A549 (cell line): ENCODE measurements around the gene ANO6. TPM values are rescaled to one million over a fixed set of nuclear protein-coding genes. Genes with fewer than 3 reads are reported as not detected.

Source experiments
- ATAC-seq, 2 experiments: fragments of 200-7000 bp in 1 of 2; fragments of >200 bp in 1 of 2; cut with Nextera tagmentation in 1 of 2; cut with Tn5 transposase in 1 of 2; 3 replicates each; pipeline versions ENCODE4 v1.8.0 to v1.9.1; 2018 to 2020; ENCODE audit warnings: mild to moderate bottlenecking in 1 of 2, moderate library complexity in 1 of 2
- CTCF ChIA-PET: fragments of 300-600 bp; sonication (Branson Sonifier 250); formaldehyde crosslinking; extraction: SDS; loops from one replicate; lab custom pipeline; 2021; ENCODE audit warnings: antibody characterized with exemption, inconsistent platforms; lab: Yijun Ruan, JAX
- POLR2A ChIA-PET: fragments of 350-600 bp; formaldehyde crosslinking; extraction: SDS; loops from one replicate; lab custom pipeline; 2021; ENCODE audit warnings: antibody characterized with exemption, inconsistent platforms; lab: Yijun Ruan, JAX
- DNase-seq, 2 experiments: peaks; one replicate each; pipeline versions ENCODE4 v3.0.0 to v3.0.0-alpha.2; 2011 to 2016; ENCODE audit warnings: low read depth in 1 of 2, low spot score in 1 of 2
- FAIRE-seq: peaks from 2 replicates; lab custom pipeline; 2011; peaks lifted over from hg19 to GRCh38; lab: Jason Lieb, UNC
- H3K27ac ChIP-seq, 2 experiments: fragments of >200 bp; sonication (Bioruptor Twin); formaldehyde crosslinking; 3 replicates each; pipeline ENCODE4 v1.5.1; 2016 to 2017
- H3K4me1 ChIP-seq: fragments of >200 bp; sonication (Bioruptor Twin); formaldehyde crosslinking; 3 replicates; pipeline ENCODE4 v1.6.1; 2016
- H3K4me2 ChIP-seq: fragments of >200 bp; sonication (Bioruptor Twin); formaldehyde crosslinking; 3 replicates; pipeline ENCODE4 v1.6.1; 2016
- H3K4me3 ChIP-seq: fragments of >200 bp; sonication (Bioruptor Twin); formaldehyde crosslinking; 3 replicates; pipeline ENCODE4 v1.5.1; 2016
- H3K9me3 ChIP-seq: fragments of >200 bp; sonication (Bioruptor Twin); formaldehyde crosslinking; 3 replicates; pipeline ENCODE4 v1.6.1; 2016
- CBX2 ChIP-seq: fragments of 200-600 bp; sonication (generic); IDR thresholded peaks from 2 replicates; pipeline ENCODE4 v1.6.1; 2016; ENCODE audit warnings: low read depth, mild to moderate bottlenecking, borderline replicate concordance
- CBX8 ChIP-seq: fragments of 200-600 bp; sonication (generic); IDR thresholded peaks from 2 replicates; pipeline ENCODE4 v1.6.1; 2016
- CEBPB ChIP-seq, 2 experiments: fragments of >200 bp in 1 of 2; sonication (Bioruptor Twin) in 1 of 2; formaldehyde crosslinking in 1 of 2; IDR thresholded peaks; 2 replicates each; pipeline ENCODE4 v1.6.1; 2012 to 2016
- CTCF ChIP-seq: fragments of >200 bp; sonication (Bioruptor Twin); formaldehyde crosslinking; IDR thresholded peaks from 3 replicates; pipeline ENCODE4 v1.5.1; 2016
- ESRRA ChIP-seq: fragments of 150-350 bp; IDR thresholded peaks from 2 replicates; pipeline ENCODE4 v1.6.1; 2014; ENCODE audit warnings: mild to moderate bottlenecking, low read length, borderline replicate concordance
- FOSL2 ChIP-seq, 2 experiments: fragments of 450-650 bp in 1 of 2; fragments of >200 bp in 1 of 2; sonication (Bioruptor Twin) in 1 of 2; formaldehyde crosslinking; IDR thresholded peaks; 2 replicates each; pipeline versions ENCODE4 v1.5.0 to v1.6.1; 2016 to 2020; ENCODE audit warnings: mild to moderate bottlenecking in 1 of 2, moderate library complexity in 1 of 2
- FOXS1 ChIP-seq: fragments of 250-450 bp; sonication (Bioruptor Pico); IDR thresholded peaks from 2 replicates; pipeline ENCODE4 v1.5.0; 2020; ENCODE audit warnings: mild to moderate bottlenecking, moderate library complexity
- HES2 ChIP-seq: fragments of >200 bp; sonication (Bioruptor Twin); formaldehyde crosslinking; IDR thresholded peaks from 2 replicates; pipeline ENCODE4 v1.6.1; 2016
- HEYL ChIP-seq: fragments of 250-450 bp; sonication (Bioruptor Pico); IDR thresholded peaks from 2 replicates; pipeline ENCODE4 v1.8.0; 2021; ENCODE audit warnings: mild to moderate bottlenecking, moderate library complexity
- HOXB13 ChIP-seq: fragments of 250-450 bp; sonication (Bioruptor Pico); IDR thresholded peaks from 2 replicates; pipeline ENCODE4 v1.5.0; 2020; ENCODE audit warnings: low read depth, mild to moderate bottlenecking, moderate library complexity
- JUN ChIP-seq, 2 experiments: fragments of >200 bp; sonication (Bioruptor Twin); formaldehyde crosslinking; IDR thresholded peaks; 2 replicates in 1 of 2; 3 replicates in 1 of 2; pipeline ENCODE4 v1.6.1; 2016 to 2017
- KDM5A ChIP-seq: fragments of 200-600 bp; sonication (generic); IDR thresholded peaks from 2 replicates; pipeline ENCODE4 v1.6.1; 2016; ENCODE audit warnings: antibody characterized with exemption, mild to moderate bottlenecking
- MAFK ChIP-seq: fragments of 450-650 bp; IDR thresholded peaks from 2 replicates; pipeline ENCODE4 v1.6.1; 2014; ENCODE audit not compliant: partially characterized antibody
- NFE2L2 ChIP-seq: fragments of 150-350 bp; conservative IDR thresholded peaks from 2 replicates; pipeline ENCODE4 v1.6.1; 2014; ENCODE audit warnings: low read length
- NPAS2 ChIP-seq: fragments of 250-450 bp; sonication (Bioruptor Pico); IDR thresholded peaks from 2 replicates; pipeline ENCODE4 v1.8.0; 2022; ENCODE audit warnings: mild to moderate bottlenecking, moderate library complexity, borderline replicate concordance
- POLR2A ChIP-seq: IDR thresholded peaks from 2 replicates; pipeline ENCODE4 v1.6.1; 2012; ENCODE audit warnings: mild to moderate bottlenecking, low read length
- POLR2AphosphoS2 ChIP-seq: conservative IDR thresholded peaks from 2 replicates; pipeline ENCODE4 v1.6.1; 2012; ENCODE audit warnings: low read length, improper control_type of control experiment, inconsistent platforms
- RAD21 ChIP-seq, 2 experiments: fragments of >200 bp in 1 of 2; sonication (Bioruptor Twin) in 1 of 2; formaldehyde crosslinking in 1 of 2; IDR thresholded peaks in 1 of 2; conservative IDR thresholded peaks in 1 of 2; 2 replicates in 1 of 2; 3 replicates in 1 of 2; pipeline ENCODE4 v1.6.1; 2012 to 2018; ENCODE audit warnings: inconsistent platforms in 1 of 2
- RARB ChIP-seq: fragments of 250-450 bp; sonication (Bioruptor Pico); IDR thresholded peaks from 2 replicates; pipeline ENCODE4 v1.8.0; 2021; ENCODE audit warnings: mild to moderate bottlenecking, moderate library complexity
- SMC3 ChIP-seq: fragments of >200 bp; sonication (Bioruptor Twin); formaldehyde crosslinking; IDR thresholded peaks from 3 replicates; pipeline ENCODE4 v1.6.1; 2018; ENCODE audit warnings: inconsistent platforms
- SREBF2 ChIP-seq: fragments of 450-650 bp; IDR thresholded peaks from 2 replicates; pipeline ENCODE4 v1.6.1; 2014; ENCODE audit warnings: mild to moderate bottlenecking, moderate library complexity
- ZSCAN20 ChIP-seq: fragments of 250-450 bp; sonication (Bioruptor Pico); IDR thresholded peaks from 2 replicates; pipeline ENCODE4 v1.8.0; 2022; ENCODE audit warnings: mild to moderate bottlenecking, moderate library complexity
- WGBS: methylation state at CpG from one replicate; pipeline ENCODE4 v1.1.6; 2017; ENCODE audit errors: missing lambda C conversion rate; 5-methylcytosine and 5-hydroxymethylcytosine counted together
- polyA plus RNA-seq, 4 experiments: library from polyadenylated mRNA; depleted of rRNA in 3 of 4; stranded (reverse); fragments of >200 nt; fragmentation: RNase III in 1 of 4; extraction: RNeasy Plus Mini Kit Qiagen cat#74134 plus additional on column Dnase treatment in 1 of 4; gene quantifications; 2 replicates in 3 of 4; 3 replicates in 1 of 4; pipeline ENCODE4 v1.2.3, GENCODE V29; 2011 to 2017
- TF ChIP-seq, protein P1 (sequence below): fragments of 250-450 bp; sonication (Bioruptor Pico); IDR thresholded peaks from 2 replicates; pipeline ENCODE4 v1.5.0; 2021; ENCODE audit warnings: mild to moderate bottlenecking, moderate library complexity, borderline replicate concordance
- TF ChIP-seq, protein P2 (sequence below): fragments of 450-650 bp; IDR thresholded peaks from 2 replicates; pipeline ENCODE4 v1.6.1; 2014; ENCODE audit warnings: antibody characterized with exemption
- TF ChIP-seq, protein P3 (sequence below): IDR thresholded peaks from 2 replicates; pipeline ENCODE4 v1.6.1; 2012
- TF ChIP-seq, protein P4 (sequence below): fragments of 150-350 bp; IDR thresholded peaks from 2 replicates; pipeline ENCODE4 v1.6.1; 2014; ENCODE audit warnings: low read depth, mild to moderate bottlenecking, low read length

The ANO6 gene
- polyA plus RNA-seq, 2 of the 4 experiments (the other 2 are of a cell fraction): 41.7 to 80.0 TPM

GRCh38 chr12:45215419-45216229, at the start of gene ANO6 (continued):
- TF ChIP-seq ZSCAN20 (CRISPR knock-in tag) (no peak), MAFK (peak; percentile 88), JUN (IDR thresholded peaks at IDR 0.05) (peak; percentile 46 to 77; a peak in 3 of 5 replicates), FOSL2 (IDR thresholded peaks at IDR 0.05) (no peak), FOSL2 (CRISPR knock-in tag; IDR thresholded peaks at IDR 0.05) (no peak)

- no peaks in the 10 kb centered on the region for H3K4me1 ChIP-seq
- ATAC-seq (no peak), FAIRE-seq (no peak), DNase-seq (no peak)
- H3K27ac ChIP-seq: no peak overlapping the region
- TF ChIP-seq FOXS1 (CRISPR knock-in tag) (no peak), HOXB13 (CRISPR knock-in tag) (no peak), NFE2L2 (no peak), HEYL (no peak), RAD21 (conservative IDR thresholded peaks at IDR 0.05 in 1 of 2, IDR thresholded peaks at IDR 0.05 in 1 of 2) (no peak), RARB (CRISPR knock-in tag) (no peak), SREBF2 (no peak)
- 58% methylated on average over 2 of the region's 2 CpGs for whole genome bisulfite sequencing
- CTCF ChIA-PET: no interaction called here
- no peak overlapping the region for H3K4me2 ChIP-seq
- POLR2A ChIA-PET: no interaction called here
- H3K4me3 ChIP-seq: no peak overlapping the region
- no peaks in the 10 kb centered on the region for H3K9me3 ChIP-seq
These were observed 46.9 kb upstream of the ANO6 start for GRCh38 chr12:45168976-45169375.

- ChIA-PET CTCF (interaction anchor here (0.6 to 1.9 kb wide), 29 partner anchors 9 to 734 kb away, joined by 3 to 8 read pairs (median 4); partner anchors contain the start of genes ANO6 and ARID2), POLR2A (interaction anchor here (1.5 kb wide), 1 partner anchor 45 kb away, joined by 3 read pairs; the partner anchor contains the start of gene ANO6)
- FAIRE-seq (no peak), DNase-seq (peak; percentile 65 to 85), ATAC-seq (peak; percentile 89 to 95)
- no peak overlapping the region for H3K4me2 ChIP-seq
- 42% methylated on average over 3 of the region's 3 CpGs for WGBS
- TF ChIP-seq POLR2A (no peak), POLR2AphosphoS2 (no peak), ESRRA (no peak), RAD21 (conservative IDR thresholded peaks at IDR 0.05 in 1 of 2, IDR thresholded peaks at IDR 0.05 in 1 of 2) (peak; percentile 84 to 95), FOSL2 (IDR thresholded peaks at IDR 0.05) (no peak), FOSL2 (CRISPR knock-in tag; IDR thresholded peaks at IDR 0.05) (no peak), RARB (CRISPR knock-in tag) (no peak), NPAS2 (CRISPR knock-in tag) (no peak), SMC3 (peak; percentile 87), KDM5A (no peak), ZSCAN20 (CRISPR knock-in tag) (no peak), CBX2 (no peak), CEBPB (IDR thresholded peaks at IDR 0.05) (no peak), HES2 (no peak), CTCF (peak; percentile 92), CBX8 (no peak), FOXS1 (CRISPR knock-in tag) (no peak), HEYL (no peak), NFE2L2 (no peak)
- TF ChIP-seq, protein P1, sequence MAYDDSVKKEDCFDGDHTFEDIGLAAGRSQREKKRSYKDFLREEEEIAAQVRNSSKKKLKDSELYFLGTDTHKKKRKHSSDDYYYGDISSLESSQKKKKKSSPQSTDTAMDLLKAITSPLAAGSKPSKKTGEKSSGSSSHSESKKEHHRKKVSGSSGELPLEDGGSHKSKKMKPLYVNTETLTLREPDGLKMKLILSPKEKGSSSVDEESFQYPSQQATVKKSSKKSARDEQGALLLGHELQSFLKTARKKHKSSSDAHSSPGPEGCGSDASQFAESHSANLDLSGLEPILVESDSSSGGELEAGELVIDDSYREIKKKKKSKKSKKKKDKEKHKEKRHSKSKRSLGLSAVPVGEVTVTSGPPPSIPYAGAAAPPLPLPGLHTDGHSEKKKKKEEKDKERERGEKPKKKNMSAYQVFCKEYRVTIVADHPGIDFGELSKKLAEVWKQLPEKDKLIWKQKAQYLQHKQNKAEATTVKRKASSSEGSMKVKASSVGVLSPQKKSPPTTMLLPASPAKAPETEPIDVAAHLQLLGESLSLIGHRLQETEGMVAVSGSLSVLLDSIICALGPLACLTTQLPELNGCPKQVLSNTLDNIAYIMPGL (CRISPR knock-in tag): no peak
- TF ChIP-seq, protein P2, sequence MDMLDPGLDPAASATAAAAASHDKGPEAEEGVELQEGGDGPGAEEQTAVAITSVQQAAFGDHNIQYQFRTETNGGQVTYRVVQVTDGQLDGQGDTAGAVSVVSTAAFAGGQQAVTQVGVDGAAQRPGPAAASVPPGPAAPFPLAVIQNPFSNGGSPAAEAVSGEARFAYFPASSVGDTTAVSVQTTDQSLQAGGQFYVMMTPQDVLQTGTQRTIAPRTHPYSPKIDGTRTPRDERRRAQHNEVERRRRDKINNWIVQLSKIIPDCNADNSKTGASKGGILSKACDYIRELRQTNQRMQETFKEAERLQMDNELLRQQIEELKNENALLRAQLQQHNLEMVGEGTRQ: no peak
- TF ChIP-seq, protein P3, sequence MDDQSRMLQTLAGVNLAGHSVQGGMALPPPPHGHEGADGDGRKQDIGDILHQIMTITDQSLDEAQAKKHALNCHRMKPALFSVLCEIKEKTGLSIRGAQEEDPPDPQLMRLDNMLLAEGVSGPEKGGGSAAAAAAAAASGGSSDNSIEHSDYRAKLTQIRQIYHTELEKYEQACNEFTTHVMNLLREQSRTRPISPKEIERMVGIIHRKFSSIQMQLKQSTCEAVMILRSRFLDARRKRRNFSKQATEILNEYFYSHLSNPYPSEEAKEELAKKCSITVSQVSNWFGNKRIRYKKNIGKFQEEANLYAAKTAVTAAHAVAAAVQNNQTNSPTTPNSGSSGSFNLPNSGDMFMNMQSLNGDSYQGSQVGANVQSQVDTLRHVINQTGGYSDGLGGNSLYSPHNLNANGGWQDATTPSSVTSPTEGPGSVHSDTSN: no peak
- TF ChIP-seq, protein P4, sequence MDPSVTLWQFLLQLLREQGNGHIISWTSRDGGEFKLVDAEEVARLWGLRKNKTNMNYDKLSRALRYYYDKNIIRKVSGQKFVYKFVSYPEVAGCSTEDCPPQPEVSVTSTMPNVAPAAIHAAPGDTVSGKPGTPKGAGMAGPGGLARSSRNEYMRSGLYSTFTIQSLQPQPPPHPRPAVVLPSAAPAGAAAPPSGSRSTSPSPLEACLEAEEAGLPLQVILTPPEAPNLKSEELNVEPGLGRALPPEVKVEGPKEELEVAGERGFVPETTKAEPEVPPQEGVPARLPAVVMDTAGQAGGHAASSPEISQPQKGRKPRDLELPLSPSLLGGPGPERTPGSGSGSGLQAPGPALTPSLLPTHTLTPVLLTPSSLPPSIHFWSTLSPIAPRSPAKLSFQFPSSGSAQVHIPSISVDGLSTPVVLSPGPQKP: no peak
- no peaks in the 10 kb centered on the region for H3K9me3 ChIP-seq
- no peak overlapping the region for H3K27ac ChIP-seq
- no peak overlapping the region for H3K4me3 ChIP-seq
- H3K4me1 ChIP-seq: no peaks in the 10 kb centered on the region
These were observed 45.3 kb upstream of the ANO6 start for GRCh38 chr12:45170456-45171042.
